ENCODE data around the gene CEP192. TPM values are rescaled to one million over a fixed set of nuclear protein-coding genes. Genes with fewer than 3 reads are reported as not detected.

Gene CEP192
- polyA plus RNA-seq, 1 donor (not counting 4 experiments of a cell fraction or from before 2014, with no cell fraction given) = 16.6 TPM

DNA sequence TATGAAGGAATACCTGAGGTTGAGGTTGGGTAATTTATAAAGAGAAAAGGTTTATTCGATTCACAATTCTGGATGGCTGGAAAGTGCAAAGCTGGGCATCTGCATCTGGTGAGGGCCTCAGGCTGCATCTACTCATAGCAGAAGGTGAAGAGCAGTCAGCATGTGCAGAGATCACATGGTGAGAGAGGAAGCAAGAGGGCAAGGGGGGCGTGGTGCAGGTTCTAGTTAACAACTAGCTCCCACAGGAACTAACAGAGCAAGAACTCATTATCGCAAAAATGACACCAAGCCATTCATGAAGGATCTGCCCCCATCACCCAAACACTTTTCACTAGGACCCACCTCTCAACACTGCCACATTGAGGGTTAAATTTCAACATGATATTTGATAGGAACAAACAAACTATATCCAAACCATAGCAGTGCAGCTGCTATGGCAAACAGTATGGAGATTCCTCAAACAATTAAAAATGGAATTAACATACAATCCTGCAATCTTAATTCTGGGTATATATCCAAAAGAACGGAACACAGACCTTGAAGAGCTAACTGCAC, 154.6 kb downstream of the CEP192 start:
- H3K27ac ChIP-seq (ENCODE audit: control insufficient read depth, insufficient read depth, low read length) = no peak overlapping the region
- no peaks in the 10 kb centered on the region for H3K4me1 ChIP-seq (ENCODE audit: control insufficient read depth, extremely low read depth, insufficient read depth, low read length)
- FAIRE-seq (no peak), DNase-seq (ENCODE audit: low read depth, low spot score) (no peak)
- H3K9me3 ChIP-seq (ENCODE audit: control insufficient read depth, low read depth, low read length) = no peaks in the 10 kb centered on the region
- H3K9ac ChIP-seq (ENCODE audit: control insufficient read depth, extremely low read depth, insufficient read depth, low read length) = no peak overlapping the region
- no peaks in the 10 kb centered on the region for H3K27me3 ChIP-seq (ENCODE audit: control insufficient read depth, extremely low read depth, insufficient read depth, low read length)
- H2AFZ ChIP-seq (ENCODE audit: control insufficient read depth, low read length) = no peak overlapping the region
- no peak overlapping the region for H3K4me2 ChIP-seq (ENCODE audit: control insufficient read depth, extremely low read depth, insufficient read depth, low read depth, low read length)
- TF ChIP-seq CTCF (optimal IDR thresholded peaks at IDR 0.05 in 1 of 3, IDR thresholded peaks at IDR 0.05 in 1 of 3, conservative IDR thresholded peaks at IDR 0.05 in 1 of 3; ENCODE audit: extremely low read depth in 1 of 3, insufficient read depth in 2 of 3, low read length in 3 of 3) (no peak), EZH2 (IDR thresholded peaks at IDR 0.05; ENCODE audit: low read length) (no peak)
- no peaks in the 10 kb centered on the region for H3K79me2 ChIP-seq (ENCODE audit: control insufficient read depth, insufficient read depth, low read length)
- no peaks in the 10 kb centered on the region for H4K20me1 ChIP-seq (ENCODE audit: control insufficient read depth, extremely low read depth, insufficient read depth, low read length)
- H3K9me1 ChIP-seq (ENCODE audit: control insufficient read depth, extremely low read depth, insufficient read depth, low read length) = no peaks in the 10 kb centered on the region
- dilution Hi-C loops (cut with MboI; ENCODE audit: extremely low pct_ligation_motif_present, low sequenced_read_pairs) = no loop called here
- no peaks in the 10 kb centered on the region for H3K36me3 ChIP-seq (ENCODE audit: control insufficient read depth in 2 of 2, extremely low read depth in 1 of 2, insufficient read depth in 2 of 2, low read length in 2 of 2)
- H3K4me3 ChIP-seq (ENCODE audit: control insufficient read depth in 2 of 3, extremely low read depth in 1 of 3, insufficient read depth in 2 of 3, low read depth in 1 of 3, low read length in 3 of 3) = no peak overlapping the region

DNA sequence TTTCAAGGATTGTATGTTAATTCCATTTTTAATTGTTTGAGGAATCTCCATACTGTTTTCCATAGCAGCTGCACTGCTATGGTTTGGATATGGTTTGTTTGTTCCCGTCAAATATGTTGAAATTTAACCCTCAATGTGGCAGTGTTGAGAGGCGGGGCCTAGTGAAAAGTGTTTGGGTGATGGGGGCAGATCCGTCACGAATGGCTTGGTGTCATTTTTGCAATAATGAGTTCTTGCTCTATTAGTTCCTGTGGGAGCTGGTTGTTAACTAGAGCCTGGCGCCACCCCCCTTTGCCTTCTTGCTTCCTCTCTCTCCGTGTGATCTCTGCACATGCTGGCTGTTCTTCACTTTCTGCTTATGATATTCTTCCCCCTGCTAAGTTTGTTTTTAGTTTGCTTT, 156.0 kb downstream of the CEP192 start:
- Histone ChIP-seq H3K4me2 (ENCODE audit: control insufficient read depth, extremely low read depth, insufficient read depth, low read depth, low read length) (no peak overlapping the region), H3K36me3 (ENCODE audit: control insufficient read depth in 2 of 2, extremely low read depth in 1 of 2, insufficient read depth in 2 of 2, low read length in 2 of 2) (no peaks in the 10 kb centered on the region), H3K27ac (ENCODE audit: control insufficient read depth, insufficient read depth, low read length) (no peak overlapping the region), H3K27me3 (ENCODE audit: control insufficient read depth, extremely low read depth, insufficient read depth, low read length) (no peaks in the 10 kb centered on the region), H4K20me1 (ENCODE audit: control insufficient read depth, extremely low read depth, insufficient read depth, low read length) (no peaks in the 10 kb centered on the region), H3K4me3 (ENCODE audit: control insufficient read depth in 2 of 3, extremely low read depth in 1 of 3, insufficient read depth in 2 of 3, low read depth in 1 of 3, low read length in 3 of 3) (no peak overlapping the region), H2AFZ (ENCODE audit: control insufficient read depth, low read length) (no peak overlapping the region), H3K9ac (ENCODE audit: control insufficient read depth, extremely low read depth, insufficient read depth, low read length) (no peak overlapping the region), H3K79me2 (ENCODE audit: control insufficient read depth, insufficient read depth, low read length) (no peaks in the 10 kb centered on the region), H3K9me3 (ENCODE audit: control insufficient read depth, low read depth, low read length) (no peaks in the 10 kb centered on the region), H3K9me1 (ENCODE audit: control insufficient read depth, extremely low read depth, insufficient read depth, low read length) (no peaks in the 10 kb centered on the region), H3K4me1 (ENCODE audit: control insufficient read depth, extremely low read depth, insufficient read depth, low read length) (no peaks in the 10 kb centered on the region)
- no peak for DNase-seq (ENCODE audit: low read depth, low spot score)
- dilution Hi-C loops (cut with MboI; ENCODE audit: extremely low pct_ligation_motif_present, low sequenced_read_pairs) = no loop called here
- FAIRE-seq = no peak
- TF ChIP-seq EZH2 (IDR thresholded peaks at IDR 0.05; ENCODE audit: low read length) = no peak
- TF ChIP-seq CTCF (optimal IDR thresholded peaks at IDR 0.05 in 1 of 3, IDR thresholded peaks at IDR 0.05 in 1 of 3, conservative IDR thresholded peaks at IDR 0.05 in 1 of 3; ENCODE audit: extremely low read depth in 1 of 3, insufficient read depth in 2 of 3, low read length in 3 of 3) = no peak

Measured in keratinocyte (primary cell).